Measurements from ENCODE around the gene ANKRD40.

The ANKRD40 gene

GRCh38 chr17:50668025-50668837, 39.5 kb downstream of the ANKRD40 start:
- no peak for DNase-seq

GRCh38 chr17:50667259-50668024, 40.3 kb downstream of the ANKRD40 start:
- DNase-seq: no peak

- DNase-seq: no peak
These were observed 41.4 kb downstream of the ANKRD40 start for GRCh38 chr17:50666316-50666715.

GRCh38 chr17:50665838-50666237, 41.9 kb downstream of the ANKRD40 start:
- no peak for DNase-seq

GRCh38 chr17:50664788-50665458, 42.8 kb downstream of the ANKRD40 start:
- DNase-seq: no peak

GRCh38 chr17:50663812-50664374, 43.8 kb downstream of the ANKRD40 start:
- DNase-seq: no peak

GRCh38 chr17:50662632-50663225, 45.0 kb downstream of the ANKRD40 start:
- DNase-seq: no peak

GRCh38 chr17:50661795-50662391, 45.8 kb downstream of the ANKRD40 start:
- DNase-seq: no peak

GRCh38 chr17:50661348-50661747, 46.4 kb downstream of the ANKRD40 start:
- DNase-seq: no peak

- no peak for DNase-seq
These were observed 46.8 kb downstream of the ANKRD40 start for GRCh38 chr17:50660887-50661345.

- no peak for DNase-seq
These were observed 47.5 kb downstream of the ANKRD40 start for GRCh38 chr17:50660042-50660886.

GRCh38 chr17:50659179-50659578, 48.5 kb downstream of the ANKRD40 start:
- DNase-seq: no peak

- DNase-seq: no peak
These were observed 49.1 kb downstream of the ANKRD40 start for GRCh38 chr17:50658616-50659015.

- no peak for DNase-seq
These were observed 50.1 kb downstream of the ANKRD40 start for GRCh38 chr17:50657627-50658026.

- no peak for DNase-seq
These were observed 50.7 kb downstream of the ANKRD40 start for GRCh38 chr17:50657054-50657453.

GRCh38 chr17:50656509-50656908, 51.2 kb downstream of the ANKRD40 start:
- DNase-seq: no peak

GRCh38 chr17:50653738-50654137, 54.0 kb downstream of the ANKRD40 start:
- DNase-seq: no peak

- DNase-seq: no peak
These were observed 56.1 kb downstream of the ANKRD40 start for GRCh38 chr17:50651661-50652060.

- DNase-seq: no peak
These were observed 58.4 kb downstream of the ANKRD40 start for GRCh38 chr17:50649042-50649908.

GRCh38 chr17:50647187-50647586, 60.5 kb downstream of the ANKRD40 start:
- DNase-seq: no peak

Data from CD4-positive, alpha-beta T cell treated with Interleukin-17A for 1 hour (primary cell).